GM23338 (cell line): ENCODE measurements around the gene TSPEAR.

ENCODE experiments used
- CREB1 ChIP-seq: fragments of 250-450 bp; sonication (Bioruptor Pico); IDR thresholded peaks from 2 replicates; pipeline ENCODE4 v1.5.0; 2020; ENCODE audit warnings: low read depth, mild to moderate bottlenecking, moderate library complexity
- CTCF ChIP-seq, 2 experiments: fragments of 200-600 bp in 1 of 2; sonication (generic) in 1 of 2; conservative IDR thresholded peaks; 2 replicates each; pipeline versions ENCODE4 v1.5.1 to v1.6.1; 2016 to 2017; ENCODE audit warnings: antibody characterized with exemption in 2 of 2, low read depth in 2 of 2, mild to moderate bottlenecking in 2 of 2, moderate library complexity in 1 of 2
- EZH2 ChIP-seq: fragments of 200-600 bp; sonication (generic); IDR thresholded peaks from one replicate; pipeline ENCODE4 v1.8.0; 2017; ENCODE audit warnings: antibody characterized with exemption, mild to moderate bottlenecking, low read depth; ENCODE audit not compliant: unreplicated experiment
- EZH2phosphoT487 ChIP-seq: fragments of 200-600 bp; sonication (generic); IDR thresholded peaks from one replicate; pipeline ENCODE4 v1.8.1; 2018; ENCODE audit warnings: antibody characterized with exemption; ENCODE audit not compliant: unreplicated experiment
- JUNB ChIP-seq: IDR thresholded peaks from one replicate; pipeline ENCODE4 v1.6.1; 2016; ENCODE audit warnings: antibody characterized with exemption; ENCODE audit not compliant: unreplicated experiment
- NANOG ChIP-seq: IDR thresholded peaks from 2 replicates; pipeline ENCODE4 v1.6.1; 2016; ENCODE audit warnings: antibody characterized with exemption, borderline replicate concordance
- POLR2AphosphoS5 ChIP-seq: IDR thresholded peaks from 2 replicates; pipeline ENCODE4 v1.6.1; 2016; ENCODE audit warnings: antibody characterized with exemption, low read depth
- STAT1 ChIP-seq: IDR thresholded peaks from one replicate; pipeline ENCODE4 v1.6.1; 2016; ENCODE audit warnings: antibody characterized with exemption; ENCODE audit not compliant: unreplicated experiment
- ZNF114 ChIP-seq: fragments of 250-450 bp; sonication (Bioruptor Pico); IDR thresholded peaks from 2 replicates; pipeline ENCODE4 v1.5.0; 2020; ENCODE audit warnings: mild to moderate bottlenecking, moderate library complexity
- ZNF331 ChIP-seq: fragments of 250-450 bp; sonication (Bioruptor Pico); IDR thresholded peaks from 2 replicates; pipeline ENCODE4 v1.5.0; 2020; ENCODE audit warnings: low read depth, mild to moderate bottlenecking, moderate library complexity
- TF ChIP-seq, protein P1 (sequence below): IDR thresholded peaks from one replicate; pipeline ENCODE4 v1.6.1; 2018; ENCODE audit warnings: antibody characterized with exemption; ENCODE audit not compliant: unreplicated experiment
- TF ChIP-seq, protein P2 (sequence below): IDR thresholded peaks from 2 replicates; pipeline ENCODE4 v1.6.1; 2016; ENCODE audit warnings: antibody characterized with exemption

GRCh38 chr21:44632067-44632466 is 79.3 kb downstream of the TSPEAR start:
- TF ChIP-seq EZH2 (no peak), CTCF (conservative IDR thresholded peaks at IDR 0.05; ENCODE audit: low read depth in 2 of 2) (no peak), EZH2phosphoT487 (no peak), STAT1 (no peak), JUNB (no peak), POLR2AphosphoS5 (no peak), NANOG (no peak), CREB1 (no peak), ZNF331 (CRISPR knock-in tag) (no peak), ZNF114 (no peak)
- TF ChIP-seq, protein P1, sequence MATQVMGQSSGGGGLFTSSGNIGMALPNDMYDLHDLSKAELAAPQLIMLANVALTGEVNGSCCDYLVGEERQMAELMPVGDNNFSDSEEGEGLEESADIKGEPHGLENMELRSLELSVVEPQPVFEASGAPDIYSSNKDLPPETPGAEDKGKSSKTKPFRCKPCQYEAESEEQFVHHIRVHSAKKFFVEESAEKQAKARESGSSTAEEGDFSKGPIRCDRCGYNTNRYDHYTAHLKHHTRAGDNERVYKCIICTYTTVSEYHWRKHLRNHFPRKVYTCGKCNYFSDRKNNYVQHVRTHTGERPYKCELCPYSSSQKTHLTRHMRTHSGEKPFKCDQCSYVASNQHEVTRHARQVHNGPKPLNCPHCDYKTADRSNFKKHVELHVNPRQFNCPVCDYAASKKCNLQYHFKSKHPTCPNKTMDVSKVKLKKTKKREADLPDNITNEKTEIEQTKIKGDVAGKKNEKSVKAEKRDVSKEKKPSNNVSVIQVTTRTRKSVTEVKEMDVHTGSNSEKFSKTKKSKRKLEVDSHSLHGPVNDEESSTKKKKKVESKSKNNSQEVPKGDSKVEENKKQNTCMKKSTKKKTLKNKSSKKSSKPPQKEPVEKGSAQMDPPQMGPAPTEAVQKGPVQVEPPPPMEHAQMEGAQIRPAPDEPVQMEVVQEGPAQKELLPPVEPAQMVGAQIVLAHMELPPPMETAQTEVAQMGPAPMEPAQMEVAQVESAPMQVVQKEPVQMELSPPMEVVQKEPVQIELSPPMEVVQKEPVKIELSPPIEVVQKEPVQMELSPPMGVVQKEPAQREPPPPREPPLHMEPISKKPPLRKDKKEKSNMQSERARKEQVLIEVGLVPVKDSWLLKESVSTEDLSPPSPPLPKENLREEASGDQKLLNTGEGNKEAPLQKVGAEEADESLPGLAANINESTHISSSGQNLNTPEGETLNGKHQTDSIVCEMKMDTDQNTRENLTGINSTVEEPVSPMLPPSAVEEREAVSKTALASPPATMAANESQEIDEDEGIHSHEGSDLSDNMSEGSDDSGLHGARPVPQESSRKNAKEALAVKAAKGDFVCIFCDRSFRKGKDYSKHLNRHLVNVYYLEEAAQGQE, result no peak
- TF ChIP-seq, protein P2, sequence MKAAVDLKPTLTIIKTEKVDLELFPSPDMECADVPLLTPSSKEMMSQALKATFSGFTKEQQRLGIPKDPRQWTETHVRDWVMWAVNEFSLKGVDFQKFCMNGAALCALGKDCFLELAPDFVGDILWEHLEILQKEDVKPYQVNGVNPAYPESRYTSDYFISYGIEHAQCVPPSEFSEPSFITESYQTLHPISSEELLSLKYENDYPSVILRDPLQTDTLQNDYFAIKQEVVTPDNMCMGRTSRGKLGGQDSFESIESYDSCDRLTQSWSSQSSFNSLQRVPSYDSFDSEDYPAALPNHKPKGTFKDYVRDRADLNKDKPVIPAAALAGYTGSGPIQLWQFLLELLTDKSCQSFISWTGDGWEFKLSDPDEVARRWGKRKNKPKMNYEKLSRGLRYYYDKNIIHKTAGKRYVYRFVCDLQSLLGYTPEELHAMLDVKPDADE, result no peak
